Right cardiac atrium (tissue), 5 donors: ENCODE measurements around the gene CYTH1. TPM values are rescaled to one million over a fixed set of nuclear protein-coding genes. Genes with fewer than 3 reads are reported as not detected.

ENCODE experiments used
- ATAC-seq, 2 donors: fragments of 200-7000 bp; cut with Tn5 transposase; one replicate each; pipeline versions ENCODE4 v1.8.0 to v1.9.1; 2020; ENCODE audit warnings: moderate library complexity in 2 of 2, mild to moderate bottlenecking in 1 of 2
- DNase-seq, 3 donors: peaks; one replicate each; pipeline ENCODE4 v3.0.0-alpha.2; 2020
- H3K27ac ChIP-seq: one replicate; pipeline ENCODE4 v1.5.1; 2013; ENCODE audit warnings: mild to moderate bottlenecking, low read length, control low read depth, moderate library complexity
- H3K27me3 ChIP-seq: one replicate; pipeline ENCODE4 v1.6.1; 2013; ENCODE audit not compliant: control insufficient read depth, insufficient read depth
- H3K4me1 ChIP-seq: one replicate; pipeline ENCODE4 v1.6.1; 2013; ENCODE audit warnings: low read length; ENCODE audit not compliant: control insufficient read depth, insufficient read depth
- H3K4me3 ChIP-seq: one replicate; pipeline ENCODE4 v1.5.1; 2013; ENCODE audit warnings: low read length, control low read depth
- H3K9me3 ChIP-seq: one replicate; pipeline ENCODE4 v1.6.1; 2013; ENCODE audit warnings: low read length; ENCODE audit not compliant: control insufficient read depth
- WGBS: extraction: QIAGEN DNeasy Blood & Tissue Kit; methylation state at CpG from one replicate; pipeline ENCODE4 v1.1.7; 2013; 5-methylcytosine and 5-hydroxymethylcytosine counted together
- intact Hi-C, 4 donors: fragments of 100-400 bp; cut with DNase I; formaldehyde crosslinking; loops; one replicate each; pipeline versions ENCODE4 v1.11.0 to v1.14.0; 2022 to 2023
- polyA plus RNA-seq: library from polyadenylated mRNA; stranded (reverse); fragments of 200-250 nt; gene quantifications from one replicate; pipeline ENCODE4 v1.2.3, GENCODE V29; 2013
- total RNA-seq, 4 donors: library from RNA; stranded (reverse); fragmentation: NEBNext Ultra II Directional; extraction: Animal tissue kit (Norgen Biotek cat#: 25700); gene quantifications; one replicate each; pipeline ENCODE4 v1.2.1, GENCODE V29; 2021
- donor health status: healthy with polysubstance abuse.
- donor health status: DM: no; HTN: yes; CAD: no.
- donor health status: DM: no; HTN: no; CAD: no.
- donor health status: DM: no; HTN: yes; CAD: no; lungs with severe emphysema.
- donor health status: DM: yes; HTN: yes; CAD: no.

CYTH1 gene
- total and polyA plus RNA-seq, 5 donors, result 22.5 to 39.1 (median 36.0) TPM

DNA sequence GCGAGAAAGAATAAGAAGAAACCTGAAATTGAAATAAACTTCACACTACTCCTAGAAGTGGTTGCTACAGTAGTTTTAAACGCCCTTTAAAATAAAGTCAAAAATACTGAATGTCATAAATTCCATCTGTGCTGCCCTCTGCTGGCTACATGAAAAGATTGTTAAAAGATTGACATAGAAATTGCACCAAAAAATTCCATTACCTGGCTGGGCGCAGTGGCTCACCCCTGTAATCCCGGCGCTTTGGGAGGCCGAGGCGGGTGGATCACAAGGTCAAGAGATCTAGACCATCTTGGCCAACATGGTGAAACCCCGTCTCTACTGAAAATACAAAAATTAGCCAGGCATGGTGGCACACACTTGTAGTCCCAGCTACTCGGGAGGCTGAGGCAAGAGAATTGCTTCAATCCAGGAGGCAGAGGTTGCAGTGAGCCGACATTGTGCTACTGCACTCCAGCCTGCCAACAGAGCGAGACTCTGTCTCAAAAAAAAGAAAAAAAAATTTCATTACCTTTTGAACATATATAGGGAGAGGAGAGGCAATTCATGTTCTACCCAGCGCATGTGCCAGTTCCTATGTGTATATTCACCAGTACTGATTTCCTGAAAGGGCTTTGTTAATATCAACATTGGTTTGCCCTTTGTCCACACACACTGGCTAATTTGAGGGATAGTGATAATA lies 36.5 kb downstream of the CYTH1 start:
- 71% methylated on average over 12 of the region's 12 CpGs for WGBS
- no peak overlapping the region for H3K27ac ChIP-seq
- no peaks in the 10 kb centered on the region for H3K9me3 ChIP-seq
- no peak overlapping the region for H3K4me3 ChIP-seq
- DNase-seq, result no peak
- intact Hi-C loops, result no loop called here
- no peaks in the 10 kb centered on the region for H3K27me3 ChIP-seq
- peaks cover 17% of the 10 kb centered on the region for H3K4me1 ChIP-seq
- ATAC-seq, result no peak

DNA sequence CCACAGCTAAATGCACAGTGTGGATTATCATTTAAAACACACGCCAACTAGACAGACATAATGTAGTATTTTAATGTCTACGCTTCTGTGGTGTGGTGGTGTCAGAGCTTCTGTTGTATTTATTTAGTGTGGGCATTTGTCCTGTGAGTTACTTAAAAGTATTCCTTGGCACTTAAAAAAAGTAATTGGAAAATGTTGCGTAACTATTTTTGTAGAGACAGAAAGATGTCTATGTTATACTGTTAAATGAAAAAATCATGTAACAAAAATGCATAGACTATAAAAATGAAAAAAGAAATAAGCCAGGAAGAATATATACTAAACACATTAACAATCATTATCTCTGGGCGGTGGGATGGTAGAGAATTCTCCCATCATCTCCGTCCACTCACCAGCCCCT lies 39.2 kb downstream of the CYTH1 start:
- no peak for DNase-seq
- ATAC-seq, result no peak

DNA sequence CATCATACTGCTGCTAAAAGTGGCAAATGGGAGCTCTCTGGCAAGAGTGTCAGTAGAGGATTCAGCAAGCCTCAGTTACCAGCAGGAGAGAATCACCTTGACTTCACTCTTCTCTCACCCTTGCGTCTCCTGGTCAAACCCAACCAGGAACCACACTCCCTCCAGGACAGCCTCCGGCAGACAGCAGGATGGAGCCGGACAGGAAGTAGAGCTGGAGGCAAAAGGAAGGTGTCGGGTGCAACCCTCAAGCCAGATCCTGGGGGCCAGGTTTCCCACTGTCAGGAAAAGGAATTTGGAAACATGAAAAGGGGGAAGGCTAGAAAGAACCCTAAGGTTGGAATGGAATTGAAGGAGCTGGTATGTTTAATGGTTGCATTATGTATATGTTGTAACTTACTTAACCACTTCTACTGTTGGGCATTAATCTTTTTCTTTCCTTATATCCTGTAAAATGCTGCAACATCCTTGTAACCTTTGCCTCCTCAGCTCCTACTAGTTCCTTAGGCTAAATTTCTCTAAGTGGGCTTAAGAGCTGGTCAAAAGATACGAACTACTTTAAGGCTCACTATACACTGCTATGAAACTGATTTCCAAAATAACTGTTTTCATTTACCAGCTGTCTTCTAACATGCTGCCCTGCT lies 40.3 kb downstream of the CYTH1 start:
- no peak overlapping the region for H3K27ac ChIP-seq
- WGBS, result 68% methylated on average over 5 of the region's 5 CpGs
- no peaks in the 10 kb centered on the region for H3K27me3 ChIP-seq
- no peaks in the 10 kb centered on the region for H3K9me3 ChIP-seq
- DNase-seq, result no peak
- intact Hi-C loops, result no loop called here
- peaks cover 19% of the 10 kb centered on the region for H3K4me1 ChIP-seq
- no peak for ATAC-seq
- no peak overlapping the region for H3K4me3 ChIP-seq

More for the DNA sequence above, 39.2 kb downstream of the CYTH1 start:
- Histone ChIP-seq H3K9me3 (no peaks in the 10 kb centered on the region), H3K4me3 (no peak overlapping the region), H3K4me1 (peaks cover 22% of the 10 kb centered on the region), H3K27ac (no peak overlapping the region), H3K27me3 (no peaks in the 10 kb centered on the region)
- intact Hi-C loops, result no loop called here
- 97% methylated on average over 5 of the region's 5 CpGs for WGBS

DNA sequence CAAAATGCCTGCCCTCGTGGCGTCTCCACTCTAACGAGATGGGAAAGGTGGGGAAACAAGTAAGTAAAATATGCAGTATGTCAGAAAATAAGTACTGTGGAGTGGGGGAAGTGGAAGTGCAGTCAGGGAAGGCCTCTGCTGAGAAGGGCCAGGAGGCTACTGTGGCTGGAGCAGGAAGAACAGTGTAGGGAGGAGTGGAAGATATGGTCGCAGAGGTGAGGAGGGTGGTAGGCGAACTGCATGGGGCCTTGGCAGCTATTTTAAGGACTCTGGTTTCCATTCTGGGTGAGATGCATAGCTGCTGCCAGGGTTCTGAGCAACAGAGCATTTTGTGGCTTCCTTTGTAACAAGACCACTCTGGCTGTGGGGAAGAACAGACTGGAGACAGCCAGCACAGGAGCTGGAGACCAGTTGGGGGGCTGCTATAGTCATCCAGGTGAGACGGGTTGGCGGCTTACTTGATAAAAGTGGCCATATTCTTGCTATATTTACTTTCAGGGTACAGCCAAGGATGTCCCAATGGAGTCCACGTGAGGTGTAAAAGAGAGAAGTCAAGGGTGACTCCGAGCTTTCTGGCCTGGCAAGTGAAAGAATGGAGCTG lies 42.6 kb downstream of the CYTH1 start:
- DNase-seq, result no peak
- peak overlapping the region; percentile 78 for H3K27ac ChIP-seq
- intact Hi-C loops, result loop anchor here in 1 of 4 donors (10.0 kb wide), 1 partner anchor 45 kb away; the partner anchor contains the start of gene CYTH1
- no peak for ATAC-seq
- H3K27me3 ChIP-seq, result no peaks in the 10 kb centered on the region
- 65% methylated on average over 9 of the region's 9 CpGs for WGBS
- H3K4me1 ChIP-seq, result peaks cover 24% of the 10 kb centered on the region
- H3K9me3 ChIP-seq, result no peaks in the 10 kb centered on the region
- no peak overlapping the region for H3K4me3 ChIP-seq

GRCh38 chr17:78738698-78739097 lies 43.4 kb downstream of the CYTH1 start:
- Histone ChIP-seq H3K27me3 (no peaks in the 10 kb centered on the region), H3K9me3 (no peaks in the 10 kb centered on the region), H3K27ac (peak overlapping the region; percentile 25), H3K4me3 (no peak overlapping the region), H3K4me1 (peaks cover 28% of the 10 kb centered on the region)
- intact Hi-C loops, result loop anchor here in 1 of 4 donors (10.0 kb wide), 1 partner anchor 46 kb away; the partner anchor contains the start of gene CYTH1
- 44% methylated on average over 5 of the region's 5 CpGs for WGBS
- ATAC-seq (no peak), DNase-seq (no peak)

DNA sequence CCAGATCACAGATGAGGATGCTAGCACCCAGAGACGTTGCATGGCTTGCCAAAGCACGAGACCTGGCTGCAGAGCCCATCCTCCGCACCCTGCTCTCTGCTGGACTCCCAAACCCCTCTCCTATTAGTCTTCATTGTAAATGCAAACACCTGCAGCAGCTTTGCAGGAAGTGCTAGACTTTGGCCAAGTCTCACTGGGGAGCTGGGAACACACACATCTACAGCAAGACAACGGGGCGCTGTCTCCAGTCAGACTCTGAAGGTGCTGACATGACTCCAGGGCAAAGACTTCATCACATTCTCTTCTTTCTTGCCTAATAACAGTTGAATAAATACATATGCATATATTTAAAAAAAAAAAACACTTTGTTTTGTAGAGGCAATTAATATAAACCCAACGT lies 43.8 kb downstream of the CYTH1 start:
- no peak for ATAC-seq
- Histone ChIP-seq H3K4me3 (no peak overlapping the region), H3K27ac (no peak overlapping the region), H3K9me3 (no peaks in the 10 kb centered on the region), H3K27me3 (no peaks in the 10 kb centered on the region), H3K4me1 (peaks cover 33% of the 10 kb centered on the region)
- no peak for DNase-seq
- whole genome bisulfite sequencing, result 67% methylated on average over 6 of the region's 6 CpGs
- intact Hi-C loops, result loop anchor here in 1 of 4 donors (10.0 kb wide), 1 partner anchor 47 kb away; the partner anchor contains the start of gene CYTH1

DNA sequence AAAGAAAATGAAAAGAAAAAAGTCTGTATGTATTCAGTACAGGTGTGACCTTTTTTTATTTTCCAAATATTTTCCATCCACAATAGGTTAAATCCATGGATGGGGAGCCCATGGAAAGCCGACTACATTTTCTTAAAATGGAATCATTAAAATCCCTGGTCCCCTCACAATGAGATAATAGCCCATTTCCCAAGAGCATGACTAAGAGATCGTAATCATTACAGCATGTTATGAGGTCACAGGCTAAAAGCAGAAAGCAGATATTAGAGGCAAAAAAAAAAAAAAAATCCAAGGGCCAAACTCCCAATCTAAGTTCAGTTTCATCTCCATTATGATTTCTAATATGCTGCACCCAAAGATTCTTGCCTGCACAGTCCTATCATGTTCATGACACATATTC lies 44.7 kb downstream of the CYTH1 start:
- H3K9me3 ChIP-seq, result no peaks in the 10 kb centered on the region
- ATAC-seq, result peak in 1 of 2 donors; percentile 34
- peak overlapping the region; percentile 29 for H3K4me3 ChIP-seq
- DNase-seq, result no peak
- intact Hi-C loops, result loop anchor here in 1 of 4 donors (10.0 kb wide), 1 partner anchor 47 kb away; the partner anchor contains the start of gene CYTH1
- 21% methylated on average over 2 of the region's 2 CpGs for whole genome bisulfite sequencing
- no peak overlapping the region for H3K27ac ChIP-seq
- H3K4me1 ChIP-seq, result peaks cover 34% of the 10 kb centered on the region
- no peaks in the 10 kb centered on the region for H3K27me3 ChIP-seq

DNA sequence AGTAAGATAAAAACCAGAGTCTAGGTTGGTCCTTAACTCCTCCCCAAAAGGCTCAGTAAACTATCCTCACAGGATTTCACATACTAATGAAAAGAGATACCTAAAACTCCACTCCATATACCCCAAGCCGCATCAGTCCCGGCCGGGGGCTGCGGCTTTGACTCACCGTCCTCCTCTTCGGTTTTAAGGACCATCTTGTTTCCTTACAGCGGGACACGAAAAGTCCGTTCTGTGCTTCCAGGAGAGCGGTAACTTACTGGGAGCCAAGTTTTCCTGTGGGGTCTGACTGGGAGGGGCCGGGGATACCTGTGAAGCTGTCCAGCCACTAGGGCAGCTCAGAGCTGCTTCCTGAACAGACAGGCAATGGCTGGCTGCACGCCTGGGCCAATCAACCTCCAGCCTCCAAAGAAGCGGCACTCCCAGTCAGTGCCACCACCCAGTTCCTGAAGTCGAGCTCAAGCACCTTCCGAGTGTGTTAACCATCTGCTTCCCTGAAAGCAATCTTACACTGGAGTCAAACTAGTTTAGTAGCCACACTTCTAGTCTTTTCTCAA lies 45.5 kb downstream of the CYTH1 start:
- WGBS, result 52% methylated on average over 15 of the region's 15 CpGs
- peak overlapping the region; percentile 94 for H3K27ac ChIP-seq
- DNase-seq (peak; percentile 79 to 87 (median 85)), ATAC-seq (peak; percentile 87 to 91)
- no peaks in the 10 kb centered on the region for H3K9me3 ChIP-seq
- intact Hi-C loops, result loop anchor here in 1 of 4 donors (10.0 kb wide), 1 partner anchor 48 kb away; the partner anchor contains the start of gene CYTH1
- H3K4me1 ChIP-seq, result peaks cover 34% of the 10 kb centered on the region
- H3K27me3 ChIP-seq, result no peaks in the 10 kb centered on the region
- H3K4me3 ChIP-seq, result peak overlapping the region; percentile 66

DNA sequence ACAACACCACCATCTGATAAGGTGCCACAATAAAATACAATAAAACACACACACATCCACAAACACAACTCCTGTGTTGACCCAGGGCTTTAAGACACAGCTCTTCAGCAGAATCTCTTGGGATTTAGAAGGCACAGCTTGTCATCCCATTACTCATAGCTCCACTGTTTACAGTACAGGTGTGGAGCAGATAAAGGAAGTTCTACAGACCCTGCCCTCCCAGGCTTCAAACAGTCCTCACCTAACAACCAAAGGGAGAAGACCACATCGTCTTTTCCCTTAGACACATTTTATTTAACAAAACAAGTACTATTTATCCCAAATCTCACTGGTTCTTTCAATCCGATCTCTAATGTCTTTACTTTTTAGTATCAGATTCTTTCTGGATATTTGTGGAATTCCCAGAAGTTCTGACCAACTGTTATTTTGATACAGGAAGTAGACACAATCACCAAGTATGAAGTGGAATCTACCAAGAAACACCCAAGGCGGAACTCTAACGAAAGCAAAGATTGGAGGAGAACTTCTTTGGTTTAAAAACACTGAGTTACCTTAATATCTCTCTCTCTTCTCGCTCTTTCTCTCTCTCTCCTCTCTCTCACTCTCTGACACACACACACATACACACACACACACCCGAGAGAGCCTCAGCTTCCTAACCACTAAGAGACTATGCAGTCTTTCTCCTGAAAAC lies 46.1 kb downstream of the CYTH1 start:
- Histone ChIP-seq H3K9me3 (no peaks in the 10 kb centered on the region), H3K4me3 (peak overlapping the region; percentile 66), H3K27ac (peak overlapping the region; percentile 94), H3K27me3 (no peaks in the 10 kb centered on the region), H3K4me1 (peaks cover 34% of the 10 kb centered on the region)
- ATAC-seq (peak; percentile 2 to 55), DNase-seq (no peak)
- 47% methylated on average over 6 of the region's 6 CpGs for WGBS
- intact Hi-C loops, result loop anchor here in 1 of 4 donors (10.0 kb wide), 1 partner anchor 49 kb away; the partner anchor contains the start of gene CYTH1

- Histone ChIP-seq H3K4me3 (peak overlapping the region; percentile 66), H3K9me3 (no peaks in the 10 kb centered on the region), H3K4me1 (peaks cover 31% of the 10 kb centered on the region), H3K27me3 (no peaks in the 10 kb centered on the region), H3K27ac (peak overlapping the region; percentile 11)
- ATAC-seq (no peak), DNase-seq (no peak)
- intact Hi-C loops, result loop anchor here in 1 of 4 donors (10.0 kb wide), 1 partner anchor 50 kb away; the partner anchor contains the start of gene CYTH1
- 50% methylated on average over 16 of the region's 16 CpGs for WGBS
These were observed 47.1 kb downstream of the CYTH1 start for GRCh38 chr17:78734793-78735641.
